ENCODE measurements around the gene IGF2BP2. TPM values are rescaled to one million over a fixed set of nuclear protein-coding genes. Genes with fewer than 3 reads are reported as not detected.
A peak's percentile ranks its signal among the peaks of the same experiment; 100 is the strongest.

IGF2BP2 gene
- total RNA-seq, 4 donors from 2014 or later, result 5.1 to 29.8 (median 9.3) TPM

DNA sequence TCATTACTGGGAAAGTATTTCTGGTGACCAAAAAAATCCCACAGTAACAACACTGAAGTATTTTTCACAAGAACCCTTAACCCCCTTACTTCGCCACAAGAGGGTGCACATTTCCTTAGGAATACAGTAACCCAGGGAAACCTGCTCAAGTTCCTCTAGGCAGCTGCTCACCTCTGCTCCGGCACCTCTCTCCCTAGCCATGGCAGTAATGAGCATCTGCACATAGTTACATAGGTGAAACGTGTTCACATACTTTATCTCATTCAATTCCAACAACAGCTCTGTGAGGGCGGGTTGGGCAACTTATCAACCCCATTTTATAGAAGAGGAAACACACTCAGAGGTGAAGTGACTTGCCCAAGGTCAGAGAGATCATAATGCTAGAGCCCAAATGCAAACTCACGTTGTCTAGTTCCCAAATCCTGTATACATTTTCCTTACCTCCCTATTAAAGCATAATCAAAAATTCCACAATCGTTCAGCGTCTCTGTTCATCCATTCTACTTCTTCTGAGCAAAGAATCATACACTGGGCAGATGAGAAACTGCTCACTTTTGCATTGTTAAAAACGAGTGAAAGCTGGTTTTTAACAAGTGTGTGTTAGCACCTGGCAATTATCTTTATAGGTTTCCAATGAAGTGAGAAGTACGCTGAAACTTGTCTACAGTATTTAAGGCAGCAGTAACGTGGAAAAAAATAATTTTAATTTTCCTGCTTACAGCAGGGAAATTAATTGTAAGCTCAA lies 90.7 kb downstream of the IGF2BP2 start:
- peak in 1 of 2 donors; percentile 36 for DNase-seq (ENCODE audit: low spot score in 2 of 2)
- intact Hi-C loops (cut with DNase I; ENCODE audit: low total_unique reads), result no loop called here
- TF ChIP-seq, protein P1, sequence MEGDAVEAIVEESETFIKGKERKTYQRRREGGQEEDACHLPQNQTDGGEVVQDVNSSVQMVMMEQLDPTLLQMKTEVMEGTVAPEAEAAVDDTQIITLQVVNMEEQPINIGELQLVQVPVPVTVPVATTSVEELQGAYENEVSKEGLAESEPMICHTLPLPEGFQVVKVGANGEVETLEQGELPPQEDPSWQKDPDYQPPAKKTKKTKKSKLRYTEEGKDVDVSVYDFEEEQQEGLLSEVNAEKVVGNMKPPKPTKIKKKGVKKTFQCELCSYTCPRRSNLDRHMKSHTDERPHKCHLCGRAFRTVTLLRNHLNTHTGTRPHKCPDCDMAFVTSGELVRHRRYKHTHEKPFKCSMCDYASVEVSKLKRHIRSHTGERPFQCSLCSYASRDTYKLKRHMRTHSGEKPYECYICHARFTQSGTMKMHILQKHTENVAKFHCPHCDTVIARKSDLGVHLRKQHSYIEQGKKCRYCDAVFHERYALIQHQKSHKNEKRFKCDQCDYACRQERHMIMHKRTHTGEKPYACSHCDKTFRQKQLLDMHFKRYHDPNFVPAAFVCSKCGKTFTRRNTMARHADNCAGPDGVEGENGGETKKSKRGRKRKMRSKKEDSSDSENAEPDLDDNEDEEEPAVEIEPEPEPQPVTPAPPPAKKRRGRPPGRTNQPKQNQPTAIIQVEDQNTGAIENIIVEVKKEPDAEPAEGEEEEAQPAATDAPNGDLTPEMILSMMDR (IDR thresholded peaks at IDR 0.05), result no peak
- no peak for TF ChIP-seq POLR2A (IDR thresholded peaks at IDR 0.05)
- H3K4me3 ChIP-seq (ENCODE audit: low read depth, poor library complexity, severe bottlenecking), result no peak overlapping the region
- 55 to 56% methylated on average over 10 of the region's 10 CpGs for WGBS, 2 donors

DNA sequence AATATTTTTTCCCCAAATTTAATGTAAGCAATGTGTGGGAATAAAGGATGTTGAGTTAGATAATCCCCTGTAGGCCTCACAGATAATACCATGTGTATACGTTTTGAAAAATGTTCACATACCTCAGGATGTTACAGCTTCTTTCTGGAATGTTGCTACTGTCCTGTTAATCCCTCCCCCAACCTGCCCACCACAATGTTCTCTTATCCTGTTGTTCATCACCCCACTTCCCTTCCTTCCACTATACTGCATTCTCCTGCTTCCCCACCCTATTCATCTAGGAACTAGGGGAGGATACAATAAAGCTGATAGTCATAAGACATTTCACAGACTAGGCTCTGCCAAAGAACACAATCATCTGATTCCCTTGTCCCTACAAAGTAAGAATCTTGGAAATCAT lies 92.1 kb downstream of the IGF2BP2 start:
- no peak overlapping the region for H3K4me3 ChIP-seq (ENCODE audit: low read depth, poor library complexity, severe bottlenecking)
- intact Hi-C loops (cut with DNase I; ENCODE audit: low total_unique reads), result no loop called here
- TF ChIP-seq, protein P1 (IDR thresholded peaks at IDR 0.05), result no peak
- no peak for TF ChIP-seq POLR2A (IDR thresholded peaks at IDR 0.05)
- DNase-seq (ENCODE audit: low spot score in 2 of 2), result no peak
- WGBS, 2 donors, result 27 to 43% methylated on average over 1 of the region's 1 CpG

- intact Hi-C loops (cut with DNase I; ENCODE audit: low total_unique reads), result no loop called here
- no peak overlapping the region for H3K4me3 ChIP-seq (ENCODE audit: low read depth, poor library complexity, severe bottlenecking)
- 81 to 85% methylated on average over 8 of the region's 8 CpGs for WGBS, 2 donors
- no peak for DNase-seq (ENCODE audit: low spot score in 2 of 2)
- TF ChIP-seq, protein P1 (IDR thresholded peaks at IDR 0.05), result no peak
- TF ChIP-seq POLR2A (IDR thresholded peaks at IDR 0.05), result no peak
These were observed 94.3 kb downstream of the IGF2BP2 start for GRCh38 chr3:185730550-185730949.

DNA sequence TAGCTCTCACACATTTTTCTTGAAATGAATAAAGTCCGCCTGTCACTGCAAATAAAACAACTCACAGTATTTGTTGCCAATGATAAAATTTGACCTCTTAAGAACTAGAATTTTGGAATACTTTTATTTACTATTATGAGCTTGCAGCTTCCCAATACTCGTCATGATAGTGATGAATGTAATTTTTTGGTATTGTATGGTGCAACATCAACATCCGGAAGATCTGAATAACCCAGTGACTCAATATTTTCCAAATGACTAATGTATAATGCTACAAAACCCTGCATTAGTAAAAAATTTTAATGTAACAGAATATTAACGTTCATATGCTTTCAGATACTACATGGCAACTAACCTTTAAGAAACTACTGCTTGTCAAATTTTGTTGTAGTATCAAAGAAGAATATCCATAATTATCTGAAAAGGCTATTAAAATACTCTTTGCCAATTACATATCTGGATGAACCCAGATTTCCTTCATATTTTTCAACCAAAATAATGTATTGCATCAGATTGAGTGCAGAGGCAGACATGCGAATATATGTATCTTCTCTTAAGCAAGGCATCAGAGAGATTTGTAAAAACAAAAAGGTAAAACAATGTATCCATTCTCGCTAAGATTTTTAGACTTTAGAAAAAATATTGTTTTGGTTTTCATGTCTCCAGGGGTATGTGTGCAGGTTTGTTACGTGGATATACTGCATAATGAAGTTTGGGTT lies 95.3 kb downstream of the IGF2BP2 start:
- no peak for DNase-seq (ENCODE audit: low spot score in 2 of 2)
- intact Hi-C loops (cut with DNase I; ENCODE audit: low total_unique reads), result no loop called here
- no peak overlapping the region for H3K4me3 ChIP-seq (ENCODE audit: low read depth, poor library complexity, severe bottlenecking)
- 72 to 74% methylated on average over 7 of the region's 7 CpGs for WGBS, 2 donors
- TF ChIP-seq, protein P1 (IDR thresholded peaks at IDR 0.05), result no peak
- TF ChIP-seq POLR2A (IDR thresholded peaks at IDR 0.05), result no peak

GRCh38 chr3:185728630-185729336 lies 96.1 kb downstream of the IGF2BP2 start:
- TF ChIP-seq POLR2A (IDR thresholded peaks at IDR 0.05), result no peak
- TF ChIP-seq, protein P1 (IDR thresholded peaks at IDR 0.05), result no peak
- 79 to 84% methylated on average over 10 of the region's 10 CpGs for WGBS, 2 donors
- intact Hi-C loops (cut with DNase I; ENCODE audit: low total_unique reads), result no loop called here
- H3K4me3 ChIP-seq (ENCODE audit: low read depth, poor library complexity, severe bottlenecking), result no peak overlapping the region
- no peak for DNase-seq (ENCODE audit: low spot score in 2 of 2)

Data from lower leg skin (tissue), 4 donors.